Activated naive CD4-positive, alpha-beta T cell treated with anti-CD3 and anti-CD28 coated beads for 36 hours (primary cell): ENCODE data around the gene SHC3. TPM values are rescaled to one million over a fixed set of nuclear protein-coding genes. Genes with fewer than 3 reads are reported as not detected.

Experiments used
- CTCF ChIA-PET: fragments of 350-600 bp; sonication (Branson Sonifier 250); formaldehyde crosslinking; loops from one replicate; lab custom pipeline; 2021; ENCODE audit warnings: antibody characterized with exemption; lab: Charles Lee
- DNase-seq: peaks from one replicate; pipeline ENCODE4 v3.0.0-alpha.2; 2020
- H3K27ac Mint-ChIP-seq: one replicate; pipeline ENCODE4 v1.8.0; 2021; ENCODE audit warnings: mild to moderate bottlenecking, mixed read lengths
- H3K27me3 Mint-ChIP-seq: one replicate; pipeline ENCODE4 v1.8.0; 2021; ENCODE audit warnings: low read depth, mixed read lengths
- H3K36me3 Mint-ChIP-seq: one replicate; pipeline ENCODE4 v1.8.0; 2021; ENCODE audit warnings: low read depth, mixed read lengths
- H3K4me1 Mint-ChIP-seq: one replicate; pipeline ENCODE4 v1.8.0; 2021; ENCODE audit warnings: low read depth, mixed read lengths
- H3K4me3 Mint-ChIP-seq: one replicate; pipeline ENCODE4 v1.8.0; 2021; ENCODE audit warnings: mild to moderate bottlenecking, moderate library complexity, mixed read lengths
- H3K9me3 Mint-ChIP-seq: one replicate; pipeline ENCODE4 v1.8.0; 2021; ENCODE audit warnings: mixed read lengths
- intact Hi-C: fragments of 100-400 bp; cut with micrococcal nuclease; formaldehyde crosslinking; loops from one replicate; pipeline ENCODE4 v1.15.1; 2023
- total RNA-seq, 2 experiments: library from RNA; stranded (reverse); gene quantifications; one replicate each; pipeline ENCODE4 v1.2.3, GENCODE V29; 2021

Gene SHC3
- total RNA-seq, 2 experiments from 2014 or later: not detected

GRCh38 chr9:89143266-89143665 is 35.4 kb downstream of the SHC3 start:
- Mint-ChIP-seq H3K27me3 (peaks cover 13% of the 10 kb centered on the region), H3K36me3 (no peaks in the 10 kb centered on the region), H3K27ac (no peak overlapping the region), H3K4me3 (no peak overlapping the region), H3K4me1 (no peaks in the 10 kb centered on the region), H3K9me3 (no peaks in the 10 kb centered on the region)
- intact Hi-C loops: no loop called here
- DNase-seq: no peak
- CTCF ChIA-PET: no interaction called here

DNA sequence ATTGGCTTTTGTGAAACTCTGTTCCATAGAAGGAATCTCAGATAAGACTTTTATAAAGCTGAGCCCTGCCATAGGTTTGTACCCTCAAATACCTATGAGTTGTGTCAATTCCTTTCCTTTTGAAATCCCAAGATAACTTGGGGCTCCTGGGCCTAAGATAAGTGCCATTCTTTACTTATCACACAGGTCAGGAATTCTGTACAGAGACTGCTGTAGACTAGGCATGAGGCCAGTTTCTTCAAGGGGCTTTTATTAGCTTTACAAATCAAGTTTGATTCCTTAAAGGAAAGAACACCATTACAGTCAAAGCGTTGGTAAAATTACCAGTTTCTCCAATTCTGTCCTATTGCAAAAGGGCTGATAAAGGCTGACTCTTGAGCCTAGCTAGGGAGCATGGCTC is 39.2 kb downstream of the SHC3 start:
- DNase-seq: no peak
- peaks cover 3% of the 10 kb centered on the region for H3K9me3 Mint-ChIP-seq
- peaks cover 5% of the 10 kb centered on the region for H3K4me1 Mint-ChIP-seq
- intact Hi-C loops: no loop called here
- peaks cover 11% of the 10 kb centered on the region for H3K27me3 Mint-ChIP-seq
- H3K4me3 Mint-ChIP-seq: no peak overlapping the region
- CTCF ChIA-PET: interaction anchor here (0.8 kb wide), 1 partner anchor 479 kb away, joined by 3 read pairs; no protein-coding TSS in a partner anchor
- no peaks in the 10 kb centered on the region for H3K36me3 Mint-ChIP-seq
- no peak overlapping the region for H3K27ac Mint-ChIP-seq

- DNase-seq: no peak
- H3K4me3 Mint-ChIP-seq: no peak overlapping the region
- H3K4me1 Mint-ChIP-seq: peaks cover 5% of the 10 kb centered on the region
- no peaks in the 10 kb centered on the region for H3K36me3 Mint-ChIP-seq
- no peak overlapping the region for H3K27ac Mint-ChIP-seq
- peaks cover 7% of the 10 kb centered on the region for H3K9me3 Mint-ChIP-seq
- CTCF ChIA-PET: interaction anchor here (0.8 kb wide), 1 partner anchor 478 kb away, joined by 3 read pairs; no protein-coding TSS in a partner anchor
- peaks cover 11% of the 10 kb centered on the region for H3K27me3 Mint-ChIP-seq
- intact Hi-C loops: no loop called here
These were observed 39.9 kb downstream of the SHC3 start for GRCh38 chr9:89138463-89139390.

DNA sequence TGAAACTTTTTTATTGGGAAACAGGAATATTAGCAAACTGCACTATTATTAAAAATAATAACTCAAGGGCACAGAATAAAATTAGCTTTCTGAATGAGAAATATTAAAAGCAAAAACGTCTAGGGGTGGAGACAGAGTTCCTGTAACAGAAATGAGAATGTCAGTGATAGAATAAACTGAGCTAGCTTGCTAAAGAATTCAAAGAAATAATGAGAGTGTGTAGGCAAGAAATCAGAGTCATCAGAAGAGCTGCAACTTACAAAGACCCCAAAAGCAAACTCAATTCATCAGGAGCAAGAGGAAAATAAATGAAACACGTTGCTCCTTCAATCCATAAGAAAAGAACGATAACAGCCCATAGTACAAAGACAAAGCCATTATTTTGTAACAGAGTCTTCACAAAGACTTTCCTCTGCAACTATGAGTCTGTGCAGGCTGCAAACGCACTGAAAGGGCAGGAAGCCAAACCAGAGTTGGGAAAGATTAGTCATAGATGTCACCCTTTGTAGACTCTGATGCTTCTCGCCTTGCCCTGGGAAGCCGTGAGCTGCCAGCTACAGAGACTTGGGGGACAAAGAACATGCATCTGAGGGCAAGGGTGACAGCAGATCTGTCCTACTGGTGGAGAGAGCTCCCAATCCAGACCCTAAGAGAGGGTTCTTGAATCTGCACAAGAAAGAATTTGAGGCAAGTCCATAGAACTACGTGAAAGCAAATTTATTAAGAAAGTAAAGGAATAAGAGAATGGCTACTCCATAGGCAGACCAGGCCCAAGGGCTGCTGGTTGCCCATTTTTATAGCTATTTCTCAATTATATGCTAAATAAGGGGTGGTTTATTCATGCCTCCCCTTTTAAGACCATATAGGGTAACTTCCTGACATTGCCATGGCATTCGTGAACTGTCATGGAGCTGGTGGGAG is 40.8 kb downstream of the SHC3 start:
- intact Hi-C loops: no loop called here
- DNase-seq: peak; percentile 58

GRCh38 chr9:89135591-89136166 is 42.9 kb downstream of the SHC3 start:
- intact Hi-C loops: no loop called here
- Mint-ChIP-seq H3K4me3 (no peak overlapping the region), H3K27me3 (peaks cover 15% of the 10 kb centered on the region), H3K9me3 (peaks cover 12% of the 10 kb centered on the region), H3K36me3 (no peaks in the 10 kb centered on the region), H3K27ac (no peak overlapping the region), H3K4me1 (peaks cover 5% of the 10 kb centered on the region)
- CTCF ChIA-PET: no interaction called here
- DNase-seq: no peak

More for the DNA sequence above, 40.8 kb downstream of the SHC3 start:
- no peak overlapping the region for H3K4me3 Mint-ChIP-seq
- peaks cover 5% of the 10 kb centered on the region for H3K4me1 Mint-ChIP-seq
- H3K36me3 Mint-ChIP-seq: no peaks in the 10 kb centered on the region
- no peak overlapping the region for H3K27ac Mint-ChIP-seq
- CTCF ChIA-PET: no interaction called here
- peaks cover 11% of the 10 kb centered on the region for H3K27me3 Mint-ChIP-seq
- peaks cover 9% of the 10 kb centered on the region for H3K9me3 Mint-ChIP-seq

DNA sequence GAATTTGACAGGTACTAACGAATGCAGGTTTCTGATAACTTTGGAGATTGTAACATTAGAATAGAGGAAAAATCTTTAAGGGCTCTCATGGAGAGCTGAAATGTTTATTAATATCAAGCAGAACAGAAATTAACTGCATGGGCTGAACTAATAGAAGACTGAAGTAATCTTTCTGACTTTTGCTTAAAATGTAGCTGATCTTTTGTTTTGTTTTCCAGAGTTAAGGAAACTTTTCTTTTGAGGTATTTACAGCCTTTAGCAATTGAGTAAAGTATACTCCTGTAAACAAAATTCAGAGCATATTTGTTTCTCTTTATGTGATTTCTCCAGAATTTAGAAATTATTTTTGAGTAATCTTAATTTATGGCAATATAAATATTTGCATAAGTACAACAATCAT is 43.9 kb downstream of the SHC3 start:
- H3K4me3 Mint-ChIP-seq: no peak overlapping the region
- CTCF ChIA-PET: no interaction called here
- H3K27me3 Mint-ChIP-seq: peaks cover 24% of the 10 kb centered on the region
- H3K9me3 Mint-ChIP-seq: peaks cover 12% of the 10 kb centered on the region
- peaks cover 5% of the 10 kb centered on the region for H3K4me1 Mint-ChIP-seq
- DNase-seq: no peak
- no peaks in the 10 kb centered on the region for H3K36me3 Mint-ChIP-seq
- intact Hi-C loops: no loop called here
- H3K27ac Mint-ChIP-seq: no peak overlapping the region

DNA sequence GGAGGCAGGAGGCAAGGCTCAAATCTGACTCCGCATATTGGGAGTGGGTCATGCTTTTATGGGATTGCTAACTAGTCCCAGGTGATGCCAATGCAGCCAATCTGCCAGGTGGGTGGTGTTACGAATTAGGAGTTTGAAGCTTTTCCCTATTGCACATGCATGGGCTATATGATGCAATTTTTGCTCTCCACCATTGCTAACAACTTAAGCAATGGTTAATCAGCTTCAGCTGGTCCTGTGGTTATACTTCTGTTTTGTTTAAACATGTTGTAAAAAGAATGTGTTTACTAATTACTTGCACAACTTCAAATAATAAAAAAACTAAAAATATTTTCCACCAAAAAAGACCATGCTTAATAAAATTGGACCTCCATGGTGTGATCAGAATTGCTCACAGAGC is 55.7 kb downstream of the SHC3 start:
- Mint-ChIP-seq H3K27me3 (peaks cover 12% of the 10 kb centered on the region), H3K4me3 (no peak overlapping the region), H3K9me3 (peaks cover 7% of the 10 kb centered on the region), H3K27ac (no peak overlapping the region), H3K36me3 (no peaks in the 10 kb centered on the region), H3K4me1 (no peaks in the 10 kb centered on the region)
- CTCF ChIA-PET: no interaction called here
- DNase-seq: no peak
- intact Hi-C loops: no loop called here

- H3K4me3 Mint-ChIP-seq: no peak overlapping the region
- no peaks in the 10 kb centered on the region for H3K4me1 Mint-ChIP-seq
- H3K9me3 Mint-ChIP-seq: peaks cover 3% of the 10 kb centered on the region
- DNase-seq: no peak
- peaks cover 14% of the 10 kb centered on the region for H3K27me3 Mint-ChIP-seq
- intact Hi-C loops: no loop called here
- H3K27ac Mint-ChIP-seq: no peak overlapping the region
- H3K36me3 Mint-ChIP-seq: no peaks in the 10 kb centered on the region
- CTCF ChIA-PET: interaction anchor here (0.7 kb wide), 1 partner anchor 281 kb away, joined by 3 read pairs; no protein-coding TSS in a partner anchor
These were observed 57.9 kb downstream of the SHC3 start for GRCh38 chr9:89120704-89121103.

DNA sequence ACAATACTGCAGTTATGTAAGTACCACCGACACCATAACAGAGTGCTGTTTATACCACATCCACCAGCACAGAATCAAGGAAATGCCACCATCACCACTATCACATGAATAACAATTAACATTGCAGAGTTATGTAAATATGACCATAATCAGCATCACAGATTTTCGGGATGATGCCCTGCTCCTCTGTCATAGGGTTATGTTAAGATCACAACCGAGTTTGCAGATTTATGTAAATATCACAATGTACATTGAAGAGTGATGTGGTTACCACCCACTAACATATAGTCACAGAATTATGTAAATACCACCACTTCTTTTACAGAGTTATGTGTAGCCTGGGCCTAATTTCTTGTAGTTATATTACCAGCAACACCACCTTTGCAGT is 61.8 kb downstream of the SHC3 start:
- Mint-ChIP-seq H3K27ac (no peak overlapping the region), H3K27me3 (peaks cover 21% of the 10 kb centered on the region), H3K4me1 (no peaks in the 10 kb centered on the region), H3K36me3 (no peaks in the 10 kb centered on the region), H3K9me3 (no peaks in the 10 kb centered on the region), H3K4me3 (no peak overlapping the region)
- no peak for DNase-seq
- intact Hi-C loops: no loop called here
- CTCF ChIA-PET: no interaction called here

DNA sequence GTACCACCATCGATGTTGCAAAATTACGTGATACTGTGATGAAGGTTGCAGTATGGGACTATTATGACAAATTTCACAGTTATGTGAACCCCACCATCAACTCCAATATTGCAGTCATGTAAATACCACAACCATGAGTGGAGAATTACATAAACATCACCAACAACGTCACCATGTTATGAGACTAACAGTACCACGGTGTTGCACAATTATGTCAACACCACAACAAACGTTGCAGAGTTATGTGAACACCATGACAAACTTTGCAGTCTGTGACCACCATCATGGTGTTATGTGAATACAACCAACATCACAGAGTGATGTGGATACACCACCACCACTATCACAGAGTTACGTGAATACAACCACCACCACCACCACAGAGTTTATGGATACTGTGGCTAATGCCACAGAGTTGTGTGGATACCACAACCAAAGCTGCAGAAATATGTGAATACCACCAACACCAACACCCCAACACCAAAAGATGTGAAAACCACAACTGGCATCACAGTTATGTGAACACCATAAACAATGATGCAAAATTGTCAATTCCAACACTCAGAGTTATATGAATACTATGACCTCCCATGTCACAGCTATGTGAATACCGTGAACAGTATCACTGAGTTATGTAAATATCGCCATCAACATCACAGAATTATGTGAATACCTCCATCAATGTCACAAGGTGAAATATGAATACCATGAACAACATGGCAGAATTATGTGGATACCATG is 62.4 kb downstream of the SHC3 start:
- peaks cover 21% of the 10 kb centered on the region for H3K27me3 Mint-ChIP-seq

GRCh38 chr9:89115426-89115825 is 63.2 kb downstream of the SHC3 start:
- CTCF ChIA-PET: no interaction called here
- no peaks in the 10 kb centered on the region for H3K9me3 Mint-ChIP-seq
- intact Hi-C loops: no loop called here
- peaks cover 19% of the 10 kb centered on the region for H3K27me3 Mint-ChIP-seq
- no peak overlapping the region for H3K4me3 Mint-ChIP-seq
- no peaks in the 10 kb centered on the region for H3K36me3 Mint-ChIP-seq
- DNase-seq: no peak
- H3K27ac Mint-ChIP-seq: no peak overlapping the region
- H3K4me1 Mint-ChIP-seq: no peaks in the 10 kb centered on the region

More for the DNA sequence above, 62.4 kb downstream of the SHC3 start:
- CTCF ChIA-PET: no interaction called here
- Mint-ChIP-seq H3K9me3 (no peaks in the 10 kb centered on the region), H3K27ac (no peak overlapping the region), H3K4me3 (no peak overlapping the region), H3K36me3 (no peaks in the 10 kb centered on the region), H3K4me1 (no peaks in the 10 kb centered on the region)
- no peak for DNase-seq
- intact Hi-C loops: no loop called here
